Lower lobe of right lung (tissue), 2 donors: Measurements from ENCODE around the gene CD47. TPM values are rescaled to one million over a fixed set of nuclear protein-coding genes. Genes with fewer than 3 reads are reported as not detected.

ENCODE experiments used
- ATAC-seq, 2 donors: fragments of 200-7000 bp; cut with Tn5 transposase; one replicate each; pipeline ENCODE4 v1.9.1; 2020 to 2022; ENCODE audit warnings: mild to moderate bottlenecking in 2 of 2, moderate library complexity in 2 of 2
- DNase-seq: peaks from one replicate; pipeline ENCODE4 v3.0.0-alpha.2; 2020
- H3K27ac ChIP-seq: fragments of 200-600 bp; one replicate; pipeline ENCODE4 v1.8.0; 2022
- H3K27me3 ChIP-seq: fragments of 200-600 bp; one replicate; pipeline ENCODE4 v1.8.0; 2022; ENCODE audit warnings: low read depth
- H3K36me3 ChIP-seq: fragments of 200-600 bp; one replicate; pipeline ENCODE4 v1.8.0; 2022; ENCODE audit warnings: mild to moderate bottlenecking
- H3K4me1 ChIP-seq: fragments of 200-600 bp; one replicate; pipeline ENCODE4 v1.8.0; 2022
- H3K4me3 ChIP-seq: fragments of 200-600 bp; one replicate; pipeline ENCODE4 v1.8.0; 2022; ENCODE audit warnings: mild to moderate bottlenecking
- H3K9me3 ChIP-seq: fragments of 200-600 bp; one replicate; pipeline ENCODE4 v1.8.0; 2022
- CTCF ChIP-seq: fragments of 200-600 bp; IDR thresholded peaks from one replicate; pipeline ENCODE4 v1.8.0; 2022; ENCODE audit warnings: antibody characterized with exemption, mild to moderate bottlenecking
- intact Hi-C: fragments of 100-400 bp; cut with DNase I; formaldehyde crosslinking; loops from one replicate; pipeline ENCODE4 v1.11.0; 2022
- total RNA-seq: library from RNA; stranded (reverse); fragmentation: NEBNext Ultra II Directional; extraction: Animal tissue kit (Norgen Biotek cat#: 25700); gene quantifications from one replicate; pipeline ENCODE4 v1.2.1, GENCODE V29; 2021
- donor health status: DM: no; HTN: yes; CAD: no; lungs with severe emphysema.

CD47 gene
- total RNA-seq, 1 donor from 2014 or later = 222 TPM

- DNase-seq = no peak
- H3K9me3 ChIP-seq = no peaks in the 10 kb centered on the region
- ATAC-seq = no peak
- intact Hi-C loops = no loop called here
- no peaks in the 10 kb centered on the region for H3K36me3 ChIP-seq
- H3K27me3 ChIP-seq = no peaks in the 10 kb centered on the region
- TF ChIP-seq CTCF = no peak
- no peak overlapping the region for H3K27ac ChIP-seq
- H3K4me3 ChIP-seq = no peak overlapping the region
- H3K4me1 ChIP-seq = no peaks in the 10 kb centered on the region
Observed at GRCh38 chr3:108113975-108114374, 23.1 kb upstream of the CD47 start.

- no peak overlapping the region for H3K27ac ChIP-seq
- no peaks in the 10 kb centered on the region for H3K9me3 ChIP-seq
- TF ChIP-seq CTCF = no peak
- H3K27me3 ChIP-seq = no peaks in the 10 kb centered on the region
- ATAC-seq = no peak
- H3K4me3 ChIP-seq = no peak overlapping the region
- DNase-seq = no peak
- no peaks in the 10 kb centered on the region for H3K36me3 ChIP-seq
- H3K4me1 ChIP-seq = no peaks in the 10 kb centered on the region
- intact Hi-C loops = no loop called here
Observed at GRCh38 chr3:108110934-108111333, 20.1 kb upstream of the CD47 start.

- DNase-seq (no peak), ATAC-seq (no peak)
- H3K9me3 ChIP-seq = no peaks in the 10 kb centered on the region
- no peak overlapping the region for H3K27ac ChIP-seq
- no peak overlapping the region for H3K4me3 ChIP-seq
- intact Hi-C loops = no loop called here
- no peak for TF ChIP-seq CTCF
- H3K36me3 ChIP-seq = no peaks in the 10 kb centered on the region
- no peaks in the 10 kb centered on the region for H3K4me1 ChIP-seq
- no peaks in the 10 kb centered on the region for H3K27me3 ChIP-seq
Observed at GRCh38 chr3:108108416-108108815, 17.6 kb upstream of the CD47 start.

- no peak for TF ChIP-seq CTCF
- Histone ChIP-seq H3K27ac (no peak overlapping the region), H3K27me3 (no peaks in the 10 kb centered on the region), H3K4me3 (no peak overlapping the region), H3K4me1 (no peaks in the 10 kb centered on the region), H3K36me3 (no peaks in the 10 kb centered on the region), H3K9me3 (no peaks in the 10 kb centered on the region)
- ATAC-seq = no peak
- intact Hi-C loops = no loop called here
- no peak for DNase-seq
Observed at GRCh38 chr3:108106449-108106848, 15.6 kb upstream of the CD47 start.

- ATAC-seq = no peak
Observed at GRCh38 chr3:108106031-108106430, 15.2 kb upstream of the CD47 start.

More at GRCh38 chr3:108106031-108106430, 15.2 kb upstream of the CD47 start:
- intact Hi-C loops = no loop called here
- H3K36me3 ChIP-seq = no peaks in the 10 kb centered on the region
- H3K27ac ChIP-seq = no peak overlapping the region
- no peaks in the 10 kb centered on the region for H3K9me3 ChIP-seq
- no peak overlapping the region for H3K4me3 ChIP-seq
- no peaks in the 10 kb centered on the region for H3K4me1 ChIP-seq
- no peaks in the 10 kb centered on the region for H3K27me3 ChIP-seq
- no peak for DNase-seq
- TF ChIP-seq CTCF = no peak
